ENCODE measurements around the gene LRFN5.
"Not testable (repeated sequence)": the region's sequence is repeated elsewhere in the genome, so short reads cannot be mapped to it uniquely, and the experiment has no call there.

LRFN5 gene

DNA sequence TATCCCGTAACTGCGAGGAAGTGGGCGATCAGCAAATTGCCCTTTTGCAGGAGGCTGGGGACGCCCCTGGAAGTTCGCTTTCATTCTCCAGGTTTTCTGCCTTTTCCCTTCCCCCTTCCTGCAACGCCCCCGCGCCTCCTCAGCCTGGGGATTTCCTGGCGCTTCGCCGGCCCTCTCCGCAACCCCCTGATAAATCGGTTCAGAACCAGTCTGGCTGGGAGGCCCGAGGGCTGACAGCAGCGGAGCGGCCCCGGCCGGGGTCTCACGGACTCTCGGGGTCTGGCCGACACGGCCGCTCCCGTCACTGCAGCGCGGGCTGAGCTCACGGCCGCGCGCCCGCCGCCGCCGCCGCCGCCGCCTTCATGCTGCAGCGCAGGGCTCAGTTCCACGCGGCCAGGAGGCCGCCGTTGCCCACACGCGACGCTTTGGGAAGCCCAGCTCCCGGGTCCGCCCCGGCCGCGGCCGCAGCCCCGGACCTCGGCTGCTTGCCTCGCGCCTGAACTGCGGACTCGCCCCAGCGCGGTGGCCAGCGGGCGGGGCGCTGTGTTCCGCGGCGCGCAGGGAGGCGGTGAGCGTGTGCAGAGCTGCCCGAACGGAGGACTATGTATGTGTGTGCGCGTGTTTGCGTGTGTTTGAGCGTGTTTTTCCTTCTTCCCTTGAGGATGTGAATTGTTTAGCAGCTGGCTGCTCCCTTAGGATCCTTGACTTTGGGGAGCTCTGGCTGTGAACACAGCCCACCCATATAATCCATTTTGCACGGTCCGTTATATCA lies at the start of gene LRFN5:
Gene LRFN5, plus strand, starts transcription at position 345 of the 772 bp plus-strand sequence.
- DNase-seq (ENCODE audit: low read depth, low spot score): no peak

- DNase-seq (ENCODE audit: low read depth, low spot score): no peak
These were observed 48.2 kb upstream of the LRFN5 start for GRCh38 chr14:41558490-41558889.

- DNase-seq (ENCODE audit: low read depth, low spot score): not testable (repeated sequence)
These were observed 39.8 kb upstream of the LRFN5 start for GRCh38 chr14:41566864-41567263.

GRCh38 chr14:41568979-41569378 lies 37.7 kb upstream of the LRFN5 start:
- DNase-seq (ENCODE audit: low read depth, low spot score): no peak

GRCh38 chr14:41570415-41571155 lies 36.1 kb upstream of the LRFN5 start:
- DNase-seq (ENCODE audit: low read depth, low spot score): no peak

DNA sequence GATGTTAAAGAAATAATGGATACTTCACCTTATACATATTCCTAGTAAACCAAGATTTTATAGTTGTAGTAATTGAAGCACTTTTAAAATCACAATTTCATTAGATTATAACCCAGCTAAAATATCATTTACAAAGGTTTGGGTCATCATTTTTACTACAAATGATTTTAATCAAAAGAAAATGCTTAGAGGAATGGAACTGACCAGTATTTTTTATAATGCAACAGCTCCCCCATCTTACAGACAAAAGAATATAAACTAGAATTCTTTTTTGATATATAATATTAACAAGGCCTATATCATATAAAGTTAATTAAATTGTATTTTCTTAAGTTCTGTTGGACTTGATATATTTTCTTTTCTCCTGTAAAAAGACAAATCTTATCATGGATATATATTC lies 20.4 kb upstream of the LRFN5 start:
- no peak for DNase-seq (ENCODE audit: low read depth, low spot score)

DNA sequence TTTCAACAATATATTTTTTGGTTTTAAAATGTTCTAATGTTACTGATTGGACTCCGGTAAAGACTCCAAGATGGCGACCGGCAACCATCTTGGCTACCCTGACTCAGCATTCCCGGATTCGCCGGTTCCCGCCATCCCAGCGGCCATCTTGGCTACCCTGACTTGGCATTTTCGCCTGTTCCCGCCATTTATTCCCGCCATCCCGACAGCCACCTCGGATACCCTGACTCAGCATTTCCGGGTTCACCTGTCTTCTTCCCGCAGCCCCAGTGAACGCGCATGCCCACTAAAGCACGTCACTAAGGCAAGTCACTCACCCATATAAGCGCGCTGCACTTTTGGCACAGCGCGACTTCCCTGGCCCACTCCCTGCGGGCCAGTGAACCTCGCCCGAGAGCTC lies 9.0 kb upstream of the LRFN5 start:
- DNase-seq (ENCODE audit: low read depth, low spot score): no peak

GRCh38 chr14:41599805-41600385 lies 6.8 kb upstream of the LRFN5 start:
- not testable (repeated sequence) for DNase-seq (ENCODE audit: low read depth, low spot score)

DNA sequence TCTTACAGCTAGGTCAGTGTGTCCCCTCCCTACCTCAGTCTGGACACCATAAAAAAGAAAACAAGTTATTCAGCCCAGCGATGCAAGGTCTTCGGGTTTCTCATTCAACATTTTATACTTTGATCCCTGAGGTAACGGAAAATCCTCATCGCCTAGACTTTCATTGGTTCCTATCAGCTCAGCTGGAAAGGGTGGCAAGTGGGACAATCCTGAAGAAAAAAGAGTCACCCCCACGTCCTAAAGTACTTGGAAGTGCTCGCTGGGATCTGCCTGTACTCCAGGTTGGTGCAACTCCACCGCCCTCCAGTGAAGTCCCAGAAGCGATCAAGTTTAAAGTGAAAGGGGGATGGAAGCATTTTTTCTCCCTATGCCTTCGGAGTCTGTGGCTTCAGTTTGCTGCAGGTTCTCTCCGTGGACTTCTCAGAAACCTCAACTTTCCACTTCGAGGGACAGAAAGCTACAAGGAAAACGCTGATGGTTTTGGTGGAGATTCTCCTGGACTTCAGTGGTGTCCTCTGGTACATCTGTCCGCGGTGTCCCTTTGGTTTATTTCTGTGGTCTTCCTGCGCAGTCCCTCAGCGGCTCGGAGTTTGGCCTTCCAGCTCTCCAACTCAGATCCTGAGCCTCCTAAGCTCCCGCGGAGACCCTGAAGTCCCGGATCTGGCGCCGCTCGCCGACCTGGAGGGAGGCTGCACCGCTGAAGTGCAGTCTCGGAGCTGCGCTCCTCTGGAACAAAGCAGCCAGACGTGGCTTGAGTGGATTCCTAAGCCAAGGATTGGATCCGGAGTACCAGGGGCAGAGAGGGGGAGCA lies 1.8 kb upstream of the LRFN5 start:
- no peak for DNase-seq (ENCODE audit: low read depth, low spot score)

- no peak for DNase-seq (ENCODE audit: low read depth, low spot score)
These were observed 960 bp upstream of the LRFN5 start for GRCh38 chr14:41605550-41606281.

DNA sequence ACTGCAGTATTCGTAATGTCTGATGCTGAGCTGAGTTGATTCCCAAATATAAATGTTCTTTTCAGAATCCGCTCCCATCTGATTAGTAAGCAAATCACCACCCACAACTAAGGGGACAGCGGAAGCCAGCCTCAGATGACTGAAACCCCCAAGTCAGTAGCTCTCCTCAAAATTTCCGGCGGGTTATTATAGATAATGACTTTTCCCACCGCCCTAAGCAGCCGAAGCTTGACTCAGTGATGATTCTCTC lies 469 bp upstream of the LRFN5 start:
- no peak for DNase-seq (ENCODE audit: low read depth, low spot score)

DNA sequence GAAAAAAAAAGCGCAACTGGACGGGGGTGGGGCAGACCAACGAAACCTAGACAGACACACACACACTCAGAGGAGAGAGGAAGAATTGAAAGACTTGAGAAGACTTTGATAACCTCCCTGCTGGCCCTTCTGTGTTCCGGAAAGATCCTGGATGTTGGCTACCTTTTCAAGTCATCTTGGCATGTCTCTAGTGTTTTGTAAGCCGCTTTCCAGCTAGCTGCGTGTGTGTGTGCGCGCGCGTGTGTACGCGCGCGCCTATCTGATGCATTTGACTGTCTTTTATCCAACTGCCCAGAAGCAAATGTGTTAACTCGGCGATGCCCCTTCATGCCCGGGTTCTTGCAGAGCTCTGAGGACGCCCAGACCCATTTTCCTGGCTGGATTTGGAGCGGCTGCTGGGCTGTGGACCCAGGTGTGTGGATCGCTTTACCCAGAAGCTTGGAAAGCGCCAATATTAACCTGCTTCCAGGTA lies 664 bp downstream of the LRFN5 start:
- DNase-seq (ENCODE audit: low read depth, low spot score): no peak

DNA sequence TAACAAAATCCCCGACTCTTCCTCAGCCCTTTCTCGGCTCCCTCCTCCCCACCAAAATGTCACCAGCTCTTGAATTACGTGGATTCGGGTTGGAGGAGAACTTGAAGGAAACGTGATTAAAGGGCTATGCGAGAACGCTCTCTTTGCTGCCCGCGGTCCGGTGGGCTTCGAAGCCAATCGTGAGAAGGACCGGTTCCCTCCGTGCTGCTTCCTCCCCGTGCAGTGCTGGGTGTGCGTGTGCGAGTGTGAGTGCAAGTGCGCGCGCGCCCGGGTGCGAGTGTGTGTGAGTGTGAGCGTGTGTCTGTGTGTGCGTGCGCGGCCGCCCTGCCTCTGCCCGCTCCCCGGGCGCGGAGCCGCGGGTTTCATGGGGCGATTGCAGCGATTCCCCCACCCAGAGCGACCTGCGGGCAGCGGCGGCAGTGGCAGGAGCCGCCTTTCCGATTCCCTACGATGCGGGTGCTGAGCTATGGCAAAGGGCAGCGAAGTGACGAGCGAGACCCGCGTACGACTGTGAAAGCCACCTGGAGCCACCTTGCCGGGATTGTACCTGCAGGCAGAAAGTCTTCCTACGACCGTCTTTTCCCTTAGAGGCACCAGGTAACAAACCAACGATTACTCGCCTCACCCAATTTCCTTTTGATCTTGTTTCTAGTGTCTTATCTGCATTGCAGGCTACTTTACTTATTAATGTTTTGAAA lies 1.4 kb downstream of the LRFN5 start:
- no peak for DNase-seq (ENCODE audit: low read depth, low spot score)

- no peak for DNase-seq (ENCODE audit: low read depth, low spot score)
These were observed 2.2 kb downstream of the LRFN5 start for GRCh38 chr14:41608681-41609390.

DNA sequence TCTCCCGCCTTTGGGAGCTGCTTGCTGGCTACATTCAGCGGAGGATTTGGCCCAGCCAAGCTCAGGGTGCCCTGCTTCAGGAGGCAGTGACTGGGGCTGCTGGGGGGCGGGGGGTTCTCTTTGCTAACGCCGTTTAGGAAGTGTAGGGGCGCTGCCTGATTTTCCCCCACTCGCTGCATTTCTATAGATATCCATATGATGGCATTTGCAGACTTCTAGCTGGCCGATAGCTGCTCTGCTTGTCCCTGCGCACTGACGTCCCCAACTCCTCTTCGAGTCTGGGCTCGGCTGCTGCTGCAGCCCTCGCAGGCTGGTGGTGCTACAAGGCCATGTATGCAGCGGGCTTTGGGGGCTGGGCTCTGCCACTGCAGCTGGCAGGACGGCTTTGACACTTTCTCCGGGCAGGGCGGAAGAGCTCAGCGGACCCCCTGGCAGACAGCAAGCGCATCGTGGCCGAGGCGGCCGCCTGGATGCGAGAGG lies 3.1 kb downstream of the LRFN5 start:
- no peak for DNase-seq (ENCODE audit: low read depth, low spot score)

DNA sequence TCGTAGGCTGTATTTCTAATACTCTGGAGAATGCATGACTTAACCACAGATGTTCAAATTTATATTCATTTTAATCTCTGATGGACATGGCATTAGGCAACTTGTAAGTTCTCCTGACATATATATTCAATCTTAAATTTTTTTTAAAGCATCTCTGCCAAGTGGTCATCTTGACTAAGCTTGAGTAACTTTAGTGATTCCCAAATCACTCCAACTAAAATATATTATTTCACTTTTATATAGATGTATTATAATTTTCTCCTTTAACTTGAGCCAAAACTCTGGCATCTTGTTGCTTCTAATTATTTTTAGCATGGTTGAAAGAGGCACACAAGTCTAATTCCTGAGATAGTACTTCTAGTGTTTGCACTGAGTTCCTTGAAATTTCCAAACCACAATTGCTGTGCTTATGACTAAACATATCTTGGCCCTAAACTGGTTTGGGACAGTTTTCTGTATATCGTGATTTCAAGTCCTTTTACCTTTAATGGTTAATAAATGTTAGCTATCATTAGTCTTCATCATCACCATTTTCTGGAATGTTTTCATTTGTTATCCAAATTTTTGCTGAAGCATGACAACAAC lies 8.4 kb downstream of the LRFN5 start:
- no peak for DNase-seq (ENCODE audit: low read depth, low spot score)

- no peak for DNase-seq (ENCODE audit: low read depth, low spot score)
These were observed 17.1 kb downstream of the LRFN5 start for GRCh38 chr14:41623736-41624135.

DNA sequence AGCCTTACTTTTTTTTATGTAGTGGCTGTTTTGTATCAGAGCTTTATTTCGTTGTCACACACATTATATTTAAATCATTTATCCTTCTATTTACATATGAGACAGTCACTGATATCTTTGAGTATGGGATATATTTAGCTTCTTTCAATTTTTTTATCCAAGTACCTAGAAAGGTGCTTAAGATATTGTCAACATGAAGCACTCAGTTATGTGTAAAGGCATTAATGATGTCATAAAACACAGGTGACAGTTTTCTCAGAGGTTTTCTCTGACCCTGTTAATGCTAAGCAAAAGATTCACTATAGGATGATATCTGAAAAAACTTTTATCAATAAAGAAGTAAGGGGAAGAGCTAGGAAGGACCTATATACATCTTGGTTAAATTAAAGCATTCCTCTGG lies 23.2 kb downstream of the LRFN5 start:
- DNase-seq (ENCODE audit: low read depth, low spot score): no peak

GRCh38 chr14:41634286-41634685 lies 27.6 kb downstream of the LRFN5 start:
- no peak for DNase-seq (ENCODE audit: low read depth, low spot score)

Measured in activated naive CD8-positive, alpha-beta T cell treated with anti-CD3 and anti-CD28 coated beads, Interleukin-2, amount 50 U/mL, for 16 hours (primary cell).